GM18909 (cell line): ENCODE results near the gene PARD6A.

ENCODE experiments used
- ATAC-seq: cut with Tn5 transposase; IDR thresholded peaks from one replicate; pipeline ENCODE4 v1.9.1; 2021; ENCODE audit warnings: mild to moderate bottlenecking; ENCODE audit not compliant: unreplicated experiment, poor library complexity

Gene PARD6A

DNA sequence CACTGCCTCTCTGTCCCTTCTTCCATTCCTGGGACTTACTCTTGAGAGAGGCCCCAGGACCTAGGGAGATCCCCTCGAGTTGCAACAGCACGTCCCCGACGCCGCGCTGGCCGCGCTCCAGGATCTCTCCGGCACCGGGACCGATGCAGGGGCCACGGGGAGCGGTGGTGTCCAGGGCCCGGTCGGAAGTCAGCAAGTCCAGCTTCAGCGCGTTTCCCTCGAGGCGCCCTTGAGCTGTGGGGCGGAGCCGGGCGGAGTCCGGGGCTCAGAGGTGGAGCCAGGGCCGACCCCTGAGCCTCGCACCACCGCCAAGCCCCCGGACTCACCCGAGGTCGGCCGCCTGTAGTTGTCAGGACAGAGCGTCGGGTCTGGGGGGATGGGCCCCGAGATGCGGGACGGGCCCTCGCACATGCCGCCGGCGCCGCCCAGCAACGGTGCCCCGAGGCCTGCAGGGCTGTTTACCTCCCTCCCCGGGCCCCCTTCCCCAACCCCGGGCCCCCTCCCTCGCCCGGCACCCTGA is 5.3 kb downstream of the PARD6A start:
- peak; percentile 4 for ATAC-seq

DNA sequence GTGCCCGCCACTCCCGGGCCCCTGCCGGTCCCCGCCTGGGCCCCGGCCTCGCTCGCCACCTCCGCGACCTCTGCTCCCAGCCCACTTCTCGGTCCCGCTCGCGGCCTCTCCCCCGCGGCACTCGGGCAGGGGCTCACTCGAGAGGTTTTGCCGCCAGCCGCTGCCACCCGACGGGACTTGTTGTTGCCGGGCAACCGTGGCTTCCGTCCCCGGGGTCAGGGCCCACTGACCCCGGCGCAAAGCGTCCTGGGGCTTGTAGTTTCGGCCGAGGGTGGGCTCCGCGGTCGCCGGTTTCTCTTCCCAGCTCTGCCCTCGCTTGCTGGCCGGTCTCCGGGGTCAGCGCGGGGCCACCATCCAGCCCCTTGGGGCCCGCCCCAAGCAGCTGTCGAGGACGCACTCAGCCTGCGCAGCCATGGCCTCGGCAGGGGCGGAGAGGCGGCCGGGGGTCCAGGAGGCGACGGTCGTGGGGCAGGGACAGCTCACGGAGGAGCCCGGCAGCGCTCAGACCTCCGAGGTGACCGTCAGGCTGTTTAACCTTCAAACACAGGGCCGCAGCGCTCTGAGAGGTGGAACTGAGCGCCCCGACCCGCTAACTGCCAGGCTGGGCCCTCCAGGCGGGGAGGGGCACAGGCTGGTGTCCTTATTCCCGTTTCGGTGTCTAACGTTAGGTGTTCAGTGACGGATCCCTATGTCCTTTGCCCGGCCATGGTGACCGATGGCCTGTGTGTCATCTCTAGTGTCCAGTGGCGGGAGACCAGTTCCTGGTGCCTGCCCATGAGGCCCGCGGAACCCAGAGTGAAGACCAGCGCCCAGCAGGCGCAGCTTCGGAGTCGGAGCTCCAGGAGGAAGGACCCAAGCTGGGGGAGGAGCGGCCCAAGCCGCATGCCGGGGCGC is 6.0 kb downstream of the PARD6A start, which contains the start of the genes C16orf86 and ENKD1:
C16orf86 (plus strand) TSS at position 256 of the 894 bp plus-strand sequence; CDS start at position 413, 157 bp downstream.
ENKD1 (minus strand) TSS at position 192 of the 894 bp plus-strand sequence. CDS start 308 bp downstream, outside the sequence.
- peak; percentile 61 for ATAC-seq

DNA sequence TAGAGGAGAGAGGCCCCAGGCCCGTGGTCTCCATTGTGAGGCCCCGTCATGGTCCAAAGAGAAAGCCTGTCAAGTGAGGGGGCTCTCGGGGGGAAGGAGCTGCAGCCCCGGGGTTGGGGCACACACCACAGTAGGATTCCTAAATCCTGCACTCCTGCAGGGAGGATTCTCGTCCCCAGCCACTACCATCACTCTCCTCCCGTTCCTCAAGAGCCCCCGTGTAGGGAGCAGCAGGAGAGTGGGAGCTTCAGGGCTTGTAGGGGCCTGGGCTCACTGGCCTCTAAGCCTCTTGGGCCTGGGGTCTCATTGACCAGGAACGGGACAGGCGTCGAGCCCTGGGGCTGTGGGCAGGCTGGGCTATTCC is 6.7 kb downstream of the PARD6A start:
- no peak for ATAC-seq

GRCh38 chr16:67667817-67668494 is 7.2 kb downstream of the PARD6A start:
- ATAC-seq = peak; percentile 75

DNA sequence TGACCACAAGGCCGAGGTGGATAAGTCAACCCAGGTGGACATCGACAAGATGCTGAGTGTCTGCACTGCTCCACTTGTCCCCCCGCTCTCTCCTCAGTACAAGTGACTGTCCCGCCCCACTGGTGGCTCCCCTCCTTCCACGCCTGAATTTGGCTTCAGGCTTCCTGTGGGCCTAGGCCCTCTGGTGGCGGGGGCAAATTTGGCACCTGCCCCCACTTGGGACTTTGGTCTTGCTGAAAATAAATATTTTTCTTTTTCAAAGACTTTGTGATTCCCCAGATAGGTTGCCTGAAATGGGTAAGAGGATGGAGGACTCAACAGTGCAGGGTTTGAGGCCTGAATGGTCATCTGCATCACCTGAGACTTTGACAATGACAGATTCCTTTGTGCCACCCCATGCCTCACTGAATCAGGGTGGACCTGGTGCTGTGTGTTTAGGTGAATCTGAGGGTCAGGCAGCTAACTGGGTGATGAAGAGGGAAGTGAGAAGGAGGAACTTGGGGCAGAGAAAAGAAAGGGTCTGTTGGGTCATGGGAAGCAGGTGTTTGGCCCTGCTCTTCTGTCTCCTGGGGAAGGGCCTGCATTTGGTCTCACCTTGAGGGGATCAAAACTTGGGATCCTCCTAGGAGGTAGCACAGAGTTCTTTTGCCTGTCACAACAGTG is 7.9 kb downstream of the PARD6A start:
- no peak for ATAC-seq

DNA sequence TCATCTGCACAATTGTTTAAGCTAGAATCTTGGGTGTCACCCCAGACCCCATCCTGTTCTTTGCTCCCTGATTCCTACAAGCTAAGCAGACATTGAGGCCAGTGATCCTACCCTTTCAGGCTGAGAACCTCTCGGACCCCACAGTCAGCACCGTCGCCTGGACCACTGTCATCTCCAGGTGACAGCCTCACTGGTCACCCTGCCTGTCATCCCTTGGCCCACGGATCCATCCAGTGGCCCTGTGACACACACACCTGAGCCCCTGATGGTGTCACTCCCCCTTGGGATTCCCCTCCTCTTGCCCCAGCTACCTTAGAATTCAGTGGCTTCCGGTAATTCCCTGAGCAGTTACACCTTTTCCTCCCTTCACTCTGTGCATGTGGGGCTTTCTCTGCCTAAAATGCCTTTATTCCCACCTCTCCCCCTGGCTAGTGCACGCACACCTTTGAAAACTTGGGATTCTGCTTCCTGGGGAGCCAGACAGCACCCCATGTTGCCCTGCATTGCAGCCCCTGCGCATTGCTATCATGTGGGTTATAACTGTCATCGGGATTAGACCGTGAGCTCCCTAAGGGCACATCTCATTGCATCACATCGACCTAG is 8.8 kb downstream of the PARD6A start:
- no peak for ATAC-seq

- ATAC-seq = no peak
Observed at GRCh38 chr16:67672306-67672705, 11.5 kb downstream of the PARD6A start.

DNA sequence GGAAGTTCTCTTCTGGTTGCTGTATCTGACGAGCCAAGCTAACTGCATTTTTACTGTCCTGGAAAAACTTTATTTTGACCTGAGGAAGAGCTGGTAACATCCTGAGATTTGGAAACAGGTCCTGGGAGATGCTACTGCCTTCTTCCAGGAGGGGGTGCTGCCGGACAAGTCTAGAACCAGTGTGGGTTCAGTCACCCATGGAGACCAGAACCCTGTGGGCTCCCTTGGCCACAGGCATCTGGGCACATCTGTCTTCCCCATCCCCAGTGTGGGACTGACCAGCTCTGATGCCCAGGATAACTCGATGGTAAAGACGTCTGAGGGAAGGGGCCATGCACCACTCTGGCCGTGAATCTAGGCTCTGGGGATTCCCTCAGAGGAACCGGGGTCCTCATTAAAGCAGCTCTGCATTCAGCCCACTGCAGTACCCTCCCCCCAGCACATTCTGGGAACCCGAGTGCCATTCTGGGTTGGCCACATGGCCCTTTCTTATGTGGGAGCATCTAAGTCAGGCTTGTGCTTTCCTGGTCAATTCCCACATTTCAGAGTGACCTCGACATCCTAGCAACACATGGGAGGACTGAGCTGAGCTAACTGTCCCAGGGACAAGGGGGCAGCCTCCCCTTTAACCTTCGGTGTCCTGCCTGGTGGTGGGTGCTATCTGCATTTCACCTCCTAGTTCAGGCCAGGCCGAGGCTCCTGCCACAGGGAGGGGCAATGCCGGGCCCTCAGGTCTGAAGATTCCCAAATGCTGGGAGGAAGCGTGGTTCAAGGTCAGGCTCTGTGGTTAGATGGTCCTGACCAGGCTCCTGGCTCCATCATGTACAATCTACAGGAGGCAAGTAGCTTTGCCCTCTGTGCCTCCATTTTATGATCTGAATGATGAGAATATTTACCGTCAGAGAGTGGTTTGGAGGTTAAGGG is 12.2 kb downstream of the PARD6A start:
- no peak for ATAC-seq

GRCh38 chr16:67673712-67674580 is 13.2 kb downstream of the PARD6A start:
- ATAC-seq = no peak

GRCh38 chr16:67674851-67675578 is 14.3 kb downstream of the PARD6A start:
- no peak for ATAC-seq

DNA sequence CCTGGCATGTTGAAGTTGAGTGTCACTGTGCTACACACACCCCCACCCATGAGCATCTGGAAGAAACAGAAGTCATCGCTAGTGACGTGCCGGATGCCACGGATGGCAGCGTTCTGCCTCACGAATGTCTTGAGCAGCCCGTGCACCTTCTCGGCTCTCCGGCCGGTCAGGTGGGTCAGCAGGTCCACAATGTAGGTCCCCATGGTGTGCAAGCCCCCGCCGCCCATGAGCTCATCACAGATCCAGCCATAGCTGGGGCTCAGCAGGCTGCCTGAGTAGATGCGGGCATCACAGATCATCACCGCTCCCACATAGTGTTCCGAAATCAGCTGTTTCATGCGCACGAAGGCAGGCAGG is 14.8 kb downstream of the PARD6A start:
- no peak for ATAC-seq

GRCh38 chr16:67675999-67676398 is 15.2 kb downstream of the PARD6A start:
- ATAC-seq = no peak

DNA sequence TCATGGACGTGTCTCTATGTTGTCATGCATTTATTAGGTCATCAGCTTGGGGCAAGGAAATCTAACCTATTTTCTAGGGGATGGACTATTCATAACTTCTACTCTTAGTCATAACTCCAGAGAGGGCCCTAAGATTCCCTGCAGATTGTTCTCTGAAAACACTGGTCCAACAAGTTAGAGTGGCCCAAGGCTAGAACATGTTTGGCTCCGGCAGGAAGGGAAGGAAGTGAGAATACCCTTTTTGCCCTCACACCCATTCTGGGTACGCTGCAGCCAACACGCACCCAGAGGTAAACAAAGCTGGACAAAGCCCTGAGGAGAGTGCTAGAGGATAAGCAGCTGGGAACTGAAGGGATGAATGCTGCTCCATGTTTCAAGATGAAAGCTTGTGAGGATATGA is 15.8 kb downstream of the PARD6A start:
- no peak for ATAC-seq

DNA sequence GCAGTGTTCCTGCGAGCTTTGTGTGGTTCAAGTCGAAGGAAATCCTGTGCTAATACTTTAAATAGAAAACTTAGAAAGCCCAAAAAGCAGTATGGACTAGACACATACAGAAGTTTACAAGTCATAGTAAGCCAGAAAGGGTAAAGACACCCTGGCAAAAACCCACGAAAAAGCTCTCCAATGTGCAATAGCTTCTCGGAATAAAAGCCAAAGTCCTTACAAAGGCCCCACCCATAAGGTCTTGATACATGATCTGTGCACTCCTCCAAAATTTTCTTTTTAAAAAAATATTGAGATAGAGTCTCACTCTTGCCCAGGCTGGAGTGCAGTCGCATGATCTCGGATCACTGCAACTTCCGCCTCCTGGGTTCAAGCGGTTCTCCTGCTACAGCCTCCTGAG is 16.2 kb downstream of the PARD6A start:
- no peak for ATAC-seq

GRCh38 chr16:67677712-67678111 is 17.0 kb downstream of the PARD6A start:
- no peak for ATAC-seq

GRCh38 chr16:67678354-67679023 is 17.7 kb downstream of the PARD6A start:
- no peak for ATAC-seq
